Right renal pelvis (tissue), 4 donors: ENCODE results near the gene TRPV4. TPM values are rescaled to one million over a fixed set of nuclear protein-coding genes. Genes with fewer than 3 reads are reported as not detected.

Experiments used
- polyA plus RNA-seq, 4 donors: library from polyadenylated mRNA; unstranded; fragments of 120-200 nt; gene quantifications; one replicate each; pipeline ENCODE4 v1.2.1, GENCODE V29; 2013; ENCODE audit not compliant: insufficient read length in 4 of 4

Gene TRPV4
- polyA plus RNA-seq, 4 donors: 12.0 to 16.1 (median 13.0) TPM

Other genes with a start within 250 kb of the TRPV4 start
- gene FAM222A, start 119.6 kb downstream of the TRPV4 start, polyA plus RNA-seq: 1 to 10 TPM; 7.0 to 9.3 (median 8.5) TPM
- gene GLTP, start 47.1 kb upstream of the TRPV4 start, polyA plus RNA-seq: 10 to 100 TPM; 35.4 to 45.4 (median 37.7) TPM
- 10 to 100 TPM; 19.5 to 22.4 (median 20.4) TPM for gene TCHP, start 66.9 kb upstream of the TRPV4 start, polyA plus RNA-seq
- 10 to 100 TPM; 31.6 to 44.1 (median 34.2) TPM for gene GIT2, start 163.0 kb upstream of the TRPV4 start, polyA plus RNA-seq
- gene ANKRD13A, start 166.0 kb upstream of the TRPV4 start, polyA plus RNA-seq: 10 to 100 TPM; 37.0 to 44.3 (median 40.0) TPM
- gene C12orf76, start 215.1 kb upstream of the TRPV4 start, polyA plus RNA-seq: 10 to 100 TPM; 32.0 to 34.2 (median 33.9) TPM